ENCODE results near the gene PDE4DIP.
"Not testable (repeated sequence)": the region's sequence is repeated elsewhere in the genome, so short reads cannot be mapped to it uniquely, and the experiment has no call there.

DNA sequence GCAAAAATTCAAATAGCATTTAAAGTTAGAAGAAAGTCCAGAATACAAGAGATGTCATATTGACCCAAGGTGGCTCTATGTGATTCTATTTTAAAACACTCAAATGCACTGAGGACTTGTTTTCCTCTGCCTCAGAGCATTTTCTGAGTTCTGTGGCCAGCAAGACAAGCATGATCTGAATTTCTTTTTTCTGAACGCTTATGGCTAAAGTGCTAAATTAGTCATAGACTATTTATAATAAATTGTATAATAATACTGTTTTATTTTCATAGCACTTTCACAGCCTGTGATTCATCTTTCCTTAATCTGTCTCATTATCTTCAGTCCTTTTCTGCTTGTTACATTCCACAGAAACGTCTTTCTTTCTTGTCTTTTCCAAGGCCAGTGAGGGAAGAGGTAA is 7.5 kb downstream of the PDE4DIP start:
- TF ChIP-seq, protein P1, sequence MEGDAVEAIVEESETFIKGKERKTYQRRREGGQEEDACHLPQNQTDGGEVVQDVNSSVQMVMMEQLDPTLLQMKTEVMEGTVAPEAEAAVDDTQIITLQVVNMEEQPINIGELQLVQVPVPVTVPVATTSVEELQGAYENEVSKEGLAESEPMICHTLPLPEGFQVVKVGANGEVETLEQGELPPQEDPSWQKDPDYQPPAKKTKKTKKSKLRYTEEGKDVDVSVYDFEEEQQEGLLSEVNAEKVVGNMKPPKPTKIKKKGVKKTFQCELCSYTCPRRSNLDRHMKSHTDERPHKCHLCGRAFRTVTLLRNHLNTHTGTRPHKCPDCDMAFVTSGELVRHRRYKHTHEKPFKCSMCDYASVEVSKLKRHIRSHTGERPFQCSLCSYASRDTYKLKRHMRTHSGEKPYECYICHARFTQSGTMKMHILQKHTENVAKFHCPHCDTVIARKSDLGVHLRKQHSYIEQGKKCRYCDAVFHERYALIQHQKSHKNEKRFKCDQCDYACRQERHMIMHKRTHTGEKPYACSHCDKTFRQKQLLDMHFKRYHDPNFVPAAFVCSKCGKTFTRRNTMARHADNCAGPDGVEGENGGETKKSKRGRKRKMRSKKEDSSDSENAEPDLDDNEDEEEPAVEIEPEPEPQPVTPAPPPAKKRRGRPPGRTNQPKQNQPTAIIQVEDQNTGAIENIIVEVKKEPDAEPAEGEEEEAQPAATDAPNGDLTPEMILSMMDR (IDR thresholded peaks at IDR 0.05), result not testable (repeated sequence)
- not testable (repeated sequence) for TF ChIP-seq POLR2AphosphoS5 (IDR thresholded peaks at IDR 0.05; ENCODE audit: low read depth, low read length); SIN3A (IDR thresholded peaks at IDR 0.05; ENCODE audit: borderline replicate concordance, insufficient read depth, low read depth, low read length); TCF7L2 (IDR thresholded peaks at IDR 0.05; ENCODE audit: low read depth, low read length)
- TF ChIP-seq, protein P2, sequence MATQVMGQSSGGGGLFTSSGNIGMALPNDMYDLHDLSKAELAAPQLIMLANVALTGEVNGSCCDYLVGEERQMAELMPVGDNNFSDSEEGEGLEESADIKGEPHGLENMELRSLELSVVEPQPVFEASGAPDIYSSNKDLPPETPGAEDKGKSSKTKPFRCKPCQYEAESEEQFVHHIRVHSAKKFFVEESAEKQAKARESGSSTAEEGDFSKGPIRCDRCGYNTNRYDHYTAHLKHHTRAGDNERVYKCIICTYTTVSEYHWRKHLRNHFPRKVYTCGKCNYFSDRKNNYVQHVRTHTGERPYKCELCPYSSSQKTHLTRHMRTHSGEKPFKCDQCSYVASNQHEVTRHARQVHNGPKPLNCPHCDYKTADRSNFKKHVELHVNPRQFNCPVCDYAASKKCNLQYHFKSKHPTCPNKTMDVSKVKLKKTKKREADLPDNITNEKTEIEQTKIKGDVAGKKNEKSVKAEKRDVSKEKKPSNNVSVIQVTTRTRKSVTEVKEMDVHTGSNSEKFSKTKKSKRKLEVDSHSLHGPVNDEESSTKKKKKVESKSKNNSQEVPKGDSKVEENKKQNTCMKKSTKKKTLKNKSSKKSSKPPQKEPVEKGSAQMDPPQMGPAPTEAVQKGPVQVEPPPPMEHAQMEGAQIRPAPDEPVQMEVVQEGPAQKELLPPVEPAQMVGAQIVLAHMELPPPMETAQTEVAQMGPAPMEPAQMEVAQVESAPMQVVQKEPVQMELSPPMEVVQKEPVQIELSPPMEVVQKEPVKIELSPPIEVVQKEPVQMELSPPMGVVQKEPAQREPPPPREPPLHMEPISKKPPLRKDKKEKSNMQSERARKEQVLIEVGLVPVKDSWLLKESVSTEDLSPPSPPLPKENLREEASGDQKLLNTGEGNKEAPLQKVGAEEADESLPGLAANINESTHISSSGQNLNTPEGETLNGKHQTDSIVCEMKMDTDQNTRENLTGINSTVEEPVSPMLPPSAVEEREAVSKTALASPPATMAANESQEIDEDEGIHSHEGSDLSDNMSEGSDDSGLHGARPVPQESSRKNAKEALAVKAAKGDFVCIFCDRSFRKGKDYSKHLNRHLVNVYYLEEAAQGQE (IDR thresholded peaks at IDR 0.05; ENCODE audit: insufficient read depth in 1 of 2, low read depth in 2 of 2, low read length in 1 of 2), result not testable (repeated sequence)

All from Panc1 (cell line).